Liver (tissue), 9 donors: Measurements from ENCODE around the gene ADAMTS15. TPM values are rescaled to one million over a fixed set of nuclear protein-coding genes. Genes with fewer than 3 reads are reported as not detected.

Experiments
- DNase-seq: peaks from one replicate; pipeline ENCODE4 v3.0.0-alpha.2; 2017; ENCODE audit warnings: low spot score
- H3K27ac ChIP-seq, 2 donors: one replicate each; pipeline ENCODE4 v1.7.0; 2013; ENCODE audit warnings: inconsistent platforms in 2 of 2, low read length in 2 of 2, control low read depth in 1 of 2, low read depth in 1 of 2, mild to moderate bottlenecking in 1 of 2
- H3K27me3 ChIP-seq, 4 donors: one replicate each; pipeline versions ENCODE4 v1.6.1 to v1.7.0; 2013; ENCODE audit warnings: low read length in 3 of 4, inconsistent platforms in 1 of 4, mild to moderate bottlenecking in 1 of 4, moderate library complexity in 1 of 4; ENCODE audit not compliant: control insufficient read depth in 4 of 4, insufficient read depth in 4 of 4
- H3K36me3 ChIP-seq, 4 donors: one replicate each; pipeline versions ENCODE4 v1.6.1 to v1.7.0; 2013; ENCODE audit warnings: low read length in 3 of 4, mild to moderate bottlenecking in 3 of 4, low read depth in 1 of 4, moderate library complexity in 1 of 4; ENCODE audit not compliant: control insufficient read depth in 4 of 4, insufficient read depth in 3 of 4
- H3K4me1 ChIP-seq, 4 donors: one replicate each; pipeline versions ENCODE4 v1.6.1 to v1.7.0; 2013; ENCODE audit warnings: low read length in 3 of 4, mild to moderate bottlenecking in 3 of 4, moderate library complexity in 1 of 4; ENCODE audit not compliant: control insufficient read depth in 4 of 4, insufficient read depth in 4 of 4
- H3K4me3 ChIP-seq, 3 donors: one replicate each; pipeline versions ENCODE4 v1.6.1 to v1.7.0; 2013; ENCODE audit warnings: low read length in 3 of 3, control low read depth in 1 of 3, low read depth in 1 of 3, mild to moderate bottlenecking in 1 of 3
- H3K9ac ChIP-seq, 2 donors: one replicate each; pipeline ENCODE4 v1.7.0; 2013; ENCODE audit warnings: low read length in 2 of 2, mild to moderate bottlenecking in 2 of 2, moderate library complexity in 2 of 2, control low read depth in 1 of 2, low read depth in 1 of 2
- H3K9me3 ChIP-seq, 4 donors: one replicate each; pipeline versions ENCODE4 v1.6.1 to v1.7.0; 2013; ENCODE audit warnings: low read length in 3 of 4; ENCODE audit not compliant: control insufficient read depth in 4 of 4
- EGR1 ChIP-seq, 2 donors: IDR thresholded peaks; 2 replicates each; pipeline ENCODE4 v1.6.1; 2016 to 2018; ENCODE audit warnings: antibody characterized with exemption in 2 of 2, low read depth in 2 of 2
- FOXA1 ChIP-seq: IDR thresholded peaks from 2 replicates; pipeline ENCODE4 v1.6.1; 2016; ENCODE audit warnings: antibody characterized with exemption
- FOXA2 ChIP-seq: IDR thresholded peaks from 2 replicates; pipeline ENCODE4 v1.6.1; 2016; ENCODE audit warnings: antibody characterized with exemption
- GABPA ChIP-seq, 2 donors: IDR thresholded peaks in 1 of 2; conservative IDR thresholded peaks in 1 of 2; 2 replicates each; pipeline ENCODE4 v1.6.1; 2016; ENCODE audit warnings: antibody characterized with exemption in 2 of 2, mild to moderate bottlenecking in 1 of 2, moderate library complexity in 1 of 2
- HNF4A ChIP-seq, 2 donors: conservative IDR thresholded peaks; 2 replicates each; pipeline ENCODE4 v1.6.1; 2016; ENCODE audit warnings: antibody characterized with exemption in 2 of 2, mild to moderate bottlenecking in 2 of 2
- HNF4G ChIP-seq: IDR thresholded peaks from 2 replicates; pipeline ENCODE4 v1.6.1; 2016; ENCODE audit warnings: antibody characterized with exemption
- JUND ChIP-seq, 2 donors: IDR thresholded peaks; 2 replicates each; pipeline ENCODE4 v1.6.1; 2016; ENCODE audit warnings: antibody characterized with exemption in 2 of 2
- NR2F2 ChIP-seq: IDR thresholded peaks from 2 replicates; pipeline ENCODE4 v1.6.1; 2016; ENCODE audit warnings: antibody characterized with exemption
- RAD21 ChIP-seq, 2 donors: IDR thresholded peaks; 2 replicates each; pipeline ENCODE4 v1.6.1; 2016; ENCODE audit warnings: antibody characterized with exemption in 2 of 2, mild to moderate bottlenecking in 2 of 2
- RXRA ChIP-seq, 2 donors: IDR thresholded peaks; 2 replicates each; pipeline ENCODE4 v1.6.1; 2017 to 2018; ENCODE audit warnings: antibody characterized with exemption in 2 of 2, mild to moderate bottlenecking in 1 of 2
- SP1 ChIP-seq: IDR thresholded peaks from 2 replicates; pipeline ENCODE4 v1.6.1; 2018; ENCODE audit warnings: antibody characterized with exemption, mild to moderate bottlenecking
- TAF1 ChIP-seq: conservative IDR thresholded peaks from 2 replicates; pipeline ENCODE4 v1.6.1; 2016; ENCODE audit warnings: antibody characterized with exemption, mild to moderate bottlenecking
- YY1 ChIP-seq: IDR thresholded peaks from 2 replicates; pipeline ENCODE4 v1.6.1; 2016; ENCODE audit warnings: antibody characterized with exemption, mild to moderate bottlenecking
- WGBS: extraction: QIAGEN DNeasy Blood & Tissue Kit; methylation state at CpG from one replicate; pipeline ENCODE4 v1.1.7; 2013; 5-methylcytosine and 5-hydroxymethylcytosine counted together
- polyA plus RNA-seq, 2 donors: library from polyadenylated mRNA; stranded (reverse) in 1 of 2; unstranded in 1 of 2; fragments of 200-250 nt in 1 of 2; fragments of >200 nt in 1 of 2; fragmentation: Nextera tagmentation in 1 of 2; extraction: Ambion mirVana in 1 of 2; gene quantifications; one replicate each; pipeline versions ENCODE4 v1.2.1 to v1.2.3, GENCODE V29; 2013 to 2015
- total RNA-seq, 2 donors: library from RNA; depleted of rRNA; stranded (reverse); fragments of >200 nt; gene quantifications; one replicate each; pipeline ENCODE4 v1.2.3, GENCODE V29; 2014
- TF ChIP-seq, protein P1 (sequence below): IDR thresholded peaks from 2 replicates; pipeline ENCODE4 v1.6.1; 2016; ENCODE audit warnings: antibody characterized with exemption
- TF ChIP-seq, protein P2 (sequence below): fragments of 150-350 bp; IDR thresholded peaks from 2 replicates; pipeline ENCODE4 v1.5.1; 2017; ENCODE audit warnings: improper control_type of control experiment, low read depth, low read length; ENCODE audit not compliant: missing input control
- TF ChIP-seq, protein P3 (sequence below): IDR thresholded peaks from 2 replicates; pipeline ENCODE4 v1.6.1; 2016; ENCODE audit warnings: antibody characterized with exemption, mild to moderate bottlenecking
- TF ChIP-seq, protein P4 (sequence below): IDR thresholded peaks from 2 replicates; pipeline ENCODE4 v1.6.1; 2016; ENCODE audit warnings: antibody characterized with exemption
- TF ChIP-seq, protein P5 (sequence below): IDR thresholded peaks from 2 replicates; pipeline ENCODE4 v1.6.1; 2016; ENCODE audit warnings: antibody characterized with exemption
- donor health status: healthy.
- donor health status: healthy.
- donor health status: healthy.
- donor health status: healthy.
- donor health status: healthy.

Gene ADAMTS15
- total and polyA plus RNA-seq, 4 donors, result 0.06 to 1.3 (median 0.77) TPM

DNA sequence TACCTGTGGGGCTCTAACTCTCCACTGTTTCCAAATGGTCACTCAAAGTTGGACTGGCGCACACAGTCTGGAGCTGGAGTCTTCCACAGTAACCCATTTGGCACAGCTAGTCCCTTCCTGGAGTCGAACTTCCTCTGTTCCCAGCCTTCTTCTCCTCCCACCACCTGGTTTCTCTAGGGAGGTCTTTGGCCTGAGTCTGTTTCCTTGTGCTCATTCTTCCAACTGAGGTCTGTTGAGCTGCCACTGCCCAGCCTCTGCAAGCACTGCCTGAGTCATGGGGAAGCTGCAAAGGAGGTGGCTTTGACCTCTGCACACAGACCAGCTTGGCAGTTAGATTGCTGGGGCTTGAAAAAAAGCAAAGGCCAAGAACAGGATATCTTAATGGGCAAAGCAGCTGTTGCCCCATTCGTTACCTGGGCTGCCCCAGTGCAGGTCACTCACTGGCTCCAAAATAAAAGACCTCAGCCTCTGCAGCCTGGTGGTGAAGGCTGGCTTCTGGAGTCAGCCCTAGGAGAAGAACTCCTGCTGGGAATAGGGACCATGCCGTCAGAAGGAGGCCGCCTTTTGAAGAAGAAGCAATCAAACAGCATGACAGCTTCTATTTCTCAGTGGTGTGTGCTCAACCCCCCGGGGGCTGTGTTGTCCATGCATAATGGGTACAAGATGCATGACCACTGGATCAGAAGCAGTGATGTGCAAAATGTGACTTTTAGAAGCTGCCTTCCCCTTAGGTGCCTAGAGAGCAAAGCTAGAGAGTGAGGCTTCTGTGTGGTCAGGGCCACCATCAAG is 3.0 kb downstream of the ADAMTS15 start:
- 72% methylated on average over 6 of the region's 6 CpGs for WGBS
- Histone ChIP-seq H3K9me3 (no peaks in the 10 kb centered on the region), H3K4me1 (peaks cover 0 to 20% (median 9%) of the 10 kb centered on the region in 4 donors), H3K9ac (no peak overlapping the region), H3K36me3 (no peaks in the 10 kb centered on the region), H3K27ac (no peak overlapping the region), H3K27me3 (peaks cover 0 to 13% (median 4%) of the 10 kb centered on the region in 4 donors), H3K4me3 (no peak overlapping the region)
- no peak for DNase-seq
- TF ChIP-seq TAF1, result no peak
- no peak for TF ChIP-seq RXRA (IDR thresholded peaks at IDR 0.05)
- TF ChIP-seq, protein P1, sequence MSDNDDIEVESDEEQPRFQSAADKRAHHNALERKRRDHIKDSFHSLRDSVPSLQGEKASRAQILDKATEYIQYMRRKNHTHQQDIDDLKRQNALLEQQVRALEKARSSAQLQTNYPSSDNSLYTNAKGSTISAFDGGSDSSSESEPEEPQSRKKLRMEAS, result no peak
- no peak for TF ChIP-seq FOXA2
- no peak for TF ChIP-seq RAD21 (IDR thresholded peaks at IDR 0.05)
- TF ChIP-seq, protein P2, sequence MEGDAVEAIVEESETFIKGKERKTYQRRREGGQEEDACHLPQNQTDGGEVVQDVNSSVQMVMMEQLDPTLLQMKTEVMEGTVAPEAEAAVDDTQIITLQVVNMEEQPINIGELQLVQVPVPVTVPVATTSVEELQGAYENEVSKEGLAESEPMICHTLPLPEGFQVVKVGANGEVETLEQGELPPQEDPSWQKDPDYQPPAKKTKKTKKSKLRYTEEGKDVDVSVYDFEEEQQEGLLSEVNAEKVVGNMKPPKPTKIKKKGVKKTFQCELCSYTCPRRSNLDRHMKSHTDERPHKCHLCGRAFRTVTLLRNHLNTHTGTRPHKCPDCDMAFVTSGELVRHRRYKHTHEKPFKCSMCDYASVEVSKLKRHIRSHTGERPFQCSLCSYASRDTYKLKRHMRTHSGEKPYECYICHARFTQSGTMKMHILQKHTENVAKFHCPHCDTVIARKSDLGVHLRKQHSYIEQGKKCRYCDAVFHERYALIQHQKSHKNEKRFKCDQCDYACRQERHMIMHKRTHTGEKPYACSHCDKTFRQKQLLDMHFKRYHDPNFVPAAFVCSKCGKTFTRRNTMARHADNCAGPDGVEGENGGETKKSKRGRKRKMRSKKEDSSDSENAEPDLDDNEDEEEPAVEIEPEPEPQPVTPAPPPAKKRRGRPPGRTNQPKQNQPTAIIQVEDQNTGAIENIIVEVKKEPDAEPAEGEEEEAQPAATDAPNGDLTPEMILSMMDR, result no peak
- no peak for TF ChIP-seq YY1
- no peak for TF ChIP-seq FOXA1
- no peak for TF ChIP-seq GABPA (IDR thresholded peaks at IDR 0.05 in 1 of 2, conservative IDR thresholded peaks at IDR 0.05 in 1 of 2)
- TF ChIP-seq, protein P3, sequence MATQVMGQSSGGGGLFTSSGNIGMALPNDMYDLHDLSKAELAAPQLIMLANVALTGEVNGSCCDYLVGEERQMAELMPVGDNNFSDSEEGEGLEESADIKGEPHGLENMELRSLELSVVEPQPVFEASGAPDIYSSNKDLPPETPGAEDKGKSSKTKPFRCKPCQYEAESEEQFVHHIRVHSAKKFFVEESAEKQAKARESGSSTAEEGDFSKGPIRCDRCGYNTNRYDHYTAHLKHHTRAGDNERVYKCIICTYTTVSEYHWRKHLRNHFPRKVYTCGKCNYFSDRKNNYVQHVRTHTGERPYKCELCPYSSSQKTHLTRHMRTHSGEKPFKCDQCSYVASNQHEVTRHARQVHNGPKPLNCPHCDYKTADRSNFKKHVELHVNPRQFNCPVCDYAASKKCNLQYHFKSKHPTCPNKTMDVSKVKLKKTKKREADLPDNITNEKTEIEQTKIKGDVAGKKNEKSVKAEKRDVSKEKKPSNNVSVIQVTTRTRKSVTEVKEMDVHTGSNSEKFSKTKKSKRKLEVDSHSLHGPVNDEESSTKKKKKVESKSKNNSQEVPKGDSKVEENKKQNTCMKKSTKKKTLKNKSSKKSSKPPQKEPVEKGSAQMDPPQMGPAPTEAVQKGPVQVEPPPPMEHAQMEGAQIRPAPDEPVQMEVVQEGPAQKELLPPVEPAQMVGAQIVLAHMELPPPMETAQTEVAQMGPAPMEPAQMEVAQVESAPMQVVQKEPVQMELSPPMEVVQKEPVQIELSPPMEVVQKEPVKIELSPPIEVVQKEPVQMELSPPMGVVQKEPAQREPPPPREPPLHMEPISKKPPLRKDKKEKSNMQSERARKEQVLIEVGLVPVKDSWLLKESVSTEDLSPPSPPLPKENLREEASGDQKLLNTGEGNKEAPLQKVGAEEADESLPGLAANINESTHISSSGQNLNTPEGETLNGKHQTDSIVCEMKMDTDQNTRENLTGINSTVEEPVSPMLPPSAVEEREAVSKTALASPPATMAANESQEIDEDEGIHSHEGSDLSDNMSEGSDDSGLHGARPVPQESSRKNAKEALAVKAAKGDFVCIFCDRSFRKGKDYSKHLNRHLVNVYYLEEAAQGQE, result no peak
- TF ChIP-seq, protein P4, sequence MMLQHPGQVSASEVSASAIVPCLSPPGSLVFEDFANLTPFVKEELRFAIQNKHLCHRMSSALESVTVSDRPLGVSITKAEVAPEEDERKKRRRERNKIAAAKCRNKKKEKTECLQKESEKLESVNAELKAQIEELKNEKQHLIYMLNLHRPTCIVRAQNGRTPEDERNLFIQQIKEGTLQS, result no peak
- no peak for TF ChIP-seq JUND (IDR thresholded peaks at IDR 0.05)
- TF ChIP-seq NR2F2, result no peak
- no peak for TF ChIP-seq SP1
- TF ChIP-seq, protein P5, sequence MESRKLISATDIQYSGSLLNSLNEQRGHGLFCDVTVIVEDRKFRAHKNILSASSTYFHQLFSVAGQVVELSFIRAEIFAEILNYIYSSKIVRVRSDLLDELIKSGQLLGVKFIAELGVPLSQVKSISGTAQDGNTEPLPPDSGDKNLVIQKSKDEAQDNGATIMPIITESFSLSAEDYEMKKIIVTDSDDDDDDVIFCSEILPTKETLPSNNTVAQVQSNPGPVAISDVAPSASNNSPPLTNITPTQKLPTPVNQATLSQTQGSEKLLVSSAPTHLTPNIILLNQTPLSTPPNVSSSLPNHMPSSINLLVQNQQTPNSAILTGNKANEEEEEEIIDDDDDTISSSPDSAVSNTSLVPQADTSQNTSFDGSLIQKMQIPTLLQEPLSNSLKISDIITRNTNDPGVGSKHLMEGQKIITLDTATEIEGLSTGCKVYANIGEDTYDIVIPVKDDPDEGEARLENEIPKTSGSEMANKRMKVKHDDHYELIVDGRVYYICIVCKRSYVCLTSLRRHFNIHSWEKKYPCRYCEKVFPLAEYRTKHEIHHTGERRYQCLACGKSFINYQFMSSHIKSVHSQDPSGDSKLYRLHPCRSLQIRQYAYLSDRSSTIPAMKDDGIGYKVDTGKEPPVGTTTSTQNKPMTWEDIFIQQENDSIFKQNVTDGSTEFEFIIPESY, result no peak
- TF ChIP-seq EGR1 (IDR thresholded peaks at IDR 0.05; ENCODE audit: low read depth in 2 of 2), result no peak
- no peak for TF ChIP-seq HNF4A (conservative IDR thresholded peaks at IDR 0.05)
- TF ChIP-seq HNF4G, result no peak
